Esophagus muscularis mucosa (tissue), 3 donors: ENCODE results near the gene PPL.

Experiments
- CTCF ChIP-seq, 3 experiments: fragments of 200-600 bp in 2 of 3; fragments of 450-650 bp in 1 of 3; sonication (generic) in 2 of 3; IDR thresholded peaks; one replicate each; pipeline ENCODE4 v1.5.1; 2017 to 2019; ENCODE audit warnings: antibody characterized with exemption in 3 of 3, mild to moderate bottlenecking in 2 of 3, moderate library complexity in 1 of 3
- POLR2A ChIP-seq: fragments of 450-650 bp; IDR thresholded peaks from one replicate; pipeline ENCODE4 v1.6.1; 2017; ENCODE audit warnings: antibody characterized with exemption, moderate library complexity, mild to moderate bottlenecking, low read depth

GRCh38 chr16:4972938-4973587 is 36.1 kb upstream of the PPL start:
- TF ChIP-seq CTCF (IDR thresholded peaks at IDR 0.05) (no peak), POLR2A (no peak)
